Measurements from ENCODE around the gene PIK3AP1.

DNA sequence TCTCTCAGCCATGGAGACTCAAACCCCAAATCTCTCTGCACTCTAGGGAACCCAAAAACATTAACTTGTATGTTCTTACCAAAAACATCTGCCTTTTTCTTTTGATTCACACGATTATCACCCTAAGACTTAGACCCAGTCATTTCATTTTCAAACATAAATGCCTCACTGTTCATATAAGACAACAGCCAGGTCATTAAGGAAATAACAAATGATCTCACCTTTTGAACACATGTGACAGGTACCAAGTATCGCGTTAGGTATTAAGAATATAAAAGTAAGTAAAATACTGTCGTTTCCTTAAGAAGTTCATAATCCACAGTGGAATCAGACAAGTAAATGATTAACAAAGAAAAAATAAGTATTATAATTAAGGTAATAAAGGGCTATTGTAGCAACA is 142.3 kb downstream of the PIK3AP1 start:
- TF ChIP-seq POLR2A (IDR thresholded peaks at IDR 0.05; ENCODE audit: low read length) (no peak), SMC3 (IDR thresholded peaks at IDR 0.05) (no peak), BHLHE40 (IDR thresholded peaks at IDR 0.05; ENCODE audit: low read depth, low read length) (no peak), EP300 (IDR thresholded peaks at IDR 0.05) (no peak), EHF (CRISPR knock-in tag; IDR thresholded peaks at IDR 0.05) (no peak), RAD21 (conservative IDR thresholded peaks at IDR 0.05 in 1 of 2, IDR thresholded peaks at IDR 0.05 in 1 of 2) (no peak), HOXB5 (CRISPR knock-in tag; IDR thresholded peaks at IDR 0.05) (no peak), PHF8 (IDR thresholded peaks at IDR 0.05; ENCODE audit: borderline replicate concordance, low read depth) (no peak), CBX2 (IDR thresholded peaks at IDR 0.05; ENCODE audit: borderline replicate concordance, low read depth) (no peak), KDM1A (IDR thresholded peaks at IDR 0.05; ENCODE audit: low read depth) (no peak), EHMT2 (IDR thresholded peaks at IDR 0.05; ENCODE audit: low read depth) (no peak)
- TF ChIP-seq, protein P1, sequence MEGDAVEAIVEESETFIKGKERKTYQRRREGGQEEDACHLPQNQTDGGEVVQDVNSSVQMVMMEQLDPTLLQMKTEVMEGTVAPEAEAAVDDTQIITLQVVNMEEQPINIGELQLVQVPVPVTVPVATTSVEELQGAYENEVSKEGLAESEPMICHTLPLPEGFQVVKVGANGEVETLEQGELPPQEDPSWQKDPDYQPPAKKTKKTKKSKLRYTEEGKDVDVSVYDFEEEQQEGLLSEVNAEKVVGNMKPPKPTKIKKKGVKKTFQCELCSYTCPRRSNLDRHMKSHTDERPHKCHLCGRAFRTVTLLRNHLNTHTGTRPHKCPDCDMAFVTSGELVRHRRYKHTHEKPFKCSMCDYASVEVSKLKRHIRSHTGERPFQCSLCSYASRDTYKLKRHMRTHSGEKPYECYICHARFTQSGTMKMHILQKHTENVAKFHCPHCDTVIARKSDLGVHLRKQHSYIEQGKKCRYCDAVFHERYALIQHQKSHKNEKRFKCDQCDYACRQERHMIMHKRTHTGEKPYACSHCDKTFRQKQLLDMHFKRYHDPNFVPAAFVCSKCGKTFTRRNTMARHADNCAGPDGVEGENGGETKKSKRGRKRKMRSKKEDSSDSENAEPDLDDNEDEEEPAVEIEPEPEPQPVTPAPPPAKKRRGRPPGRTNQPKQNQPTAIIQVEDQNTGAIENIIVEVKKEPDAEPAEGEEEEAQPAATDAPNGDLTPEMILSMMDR (IDR thresholded peaks at IDR 0.05): no peak
- TF ChIP-seq, protein P2, sequence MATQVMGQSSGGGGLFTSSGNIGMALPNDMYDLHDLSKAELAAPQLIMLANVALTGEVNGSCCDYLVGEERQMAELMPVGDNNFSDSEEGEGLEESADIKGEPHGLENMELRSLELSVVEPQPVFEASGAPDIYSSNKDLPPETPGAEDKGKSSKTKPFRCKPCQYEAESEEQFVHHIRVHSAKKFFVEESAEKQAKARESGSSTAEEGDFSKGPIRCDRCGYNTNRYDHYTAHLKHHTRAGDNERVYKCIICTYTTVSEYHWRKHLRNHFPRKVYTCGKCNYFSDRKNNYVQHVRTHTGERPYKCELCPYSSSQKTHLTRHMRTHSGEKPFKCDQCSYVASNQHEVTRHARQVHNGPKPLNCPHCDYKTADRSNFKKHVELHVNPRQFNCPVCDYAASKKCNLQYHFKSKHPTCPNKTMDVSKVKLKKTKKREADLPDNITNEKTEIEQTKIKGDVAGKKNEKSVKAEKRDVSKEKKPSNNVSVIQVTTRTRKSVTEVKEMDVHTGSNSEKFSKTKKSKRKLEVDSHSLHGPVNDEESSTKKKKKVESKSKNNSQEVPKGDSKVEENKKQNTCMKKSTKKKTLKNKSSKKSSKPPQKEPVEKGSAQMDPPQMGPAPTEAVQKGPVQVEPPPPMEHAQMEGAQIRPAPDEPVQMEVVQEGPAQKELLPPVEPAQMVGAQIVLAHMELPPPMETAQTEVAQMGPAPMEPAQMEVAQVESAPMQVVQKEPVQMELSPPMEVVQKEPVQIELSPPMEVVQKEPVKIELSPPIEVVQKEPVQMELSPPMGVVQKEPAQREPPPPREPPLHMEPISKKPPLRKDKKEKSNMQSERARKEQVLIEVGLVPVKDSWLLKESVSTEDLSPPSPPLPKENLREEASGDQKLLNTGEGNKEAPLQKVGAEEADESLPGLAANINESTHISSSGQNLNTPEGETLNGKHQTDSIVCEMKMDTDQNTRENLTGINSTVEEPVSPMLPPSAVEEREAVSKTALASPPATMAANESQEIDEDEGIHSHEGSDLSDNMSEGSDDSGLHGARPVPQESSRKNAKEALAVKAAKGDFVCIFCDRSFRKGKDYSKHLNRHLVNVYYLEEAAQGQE (IDR thresholded peaks at IDR 0.05): no peak
